Measurements from ENCODE around the gene ACOT8. TPM values are rescaled to one million over a fixed set of nuclear protein-coding genes. Genes with fewer than 3 reads are reported as not detected.
"Not testable (repeated sequence)": the region's sequence is repeated elsewhere in the genome, so short reads cannot be mapped to it uniquely, and the experiment has no call there.

The ACOT8 gene
- total RNA-seq, 1 donor from 2014 or later, result 50.6 TPM

DNA sequence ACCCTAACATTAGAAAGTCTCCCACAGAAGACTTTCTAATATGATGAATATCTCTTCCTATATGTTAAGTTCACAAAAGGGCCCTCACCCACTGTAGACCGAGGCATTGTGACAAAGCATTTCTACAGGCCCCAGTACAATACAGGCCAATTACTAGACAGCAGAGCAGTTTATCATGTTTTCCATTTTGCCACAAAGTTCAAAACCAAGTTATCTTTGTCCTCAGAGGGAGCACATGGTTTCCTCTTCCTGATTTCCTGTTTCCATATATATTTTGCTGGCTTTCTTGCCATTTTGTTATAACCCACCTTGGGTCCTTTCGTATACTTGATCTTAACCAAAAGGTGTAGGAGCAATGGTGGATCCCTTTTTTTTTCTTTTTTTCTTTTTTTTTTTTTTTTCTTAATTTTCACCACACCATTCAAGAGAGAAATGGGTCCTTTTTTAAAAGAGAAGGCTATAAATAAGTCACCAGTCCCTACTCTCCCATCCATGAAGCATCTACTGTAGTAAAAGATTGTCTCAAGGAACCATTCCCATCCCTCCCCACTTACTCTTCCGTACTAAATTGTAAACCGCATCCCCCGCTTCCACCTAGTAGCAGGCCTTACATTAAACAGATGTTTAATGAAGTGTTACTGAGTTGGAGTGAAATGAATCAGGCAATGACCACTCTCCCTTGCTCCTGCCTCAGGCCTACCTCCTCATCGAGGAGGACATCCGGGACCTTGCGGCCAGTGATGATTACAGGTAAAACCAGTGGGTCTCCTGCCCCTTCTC lies 46.8 kb downstream of the ACOT8 start:
- Histone ChIP-seq H3K27me3 (no peaks in the 10 kb centered on the region), H3K4me3 (no peak overlapping the region), H3K27ac (no peak overlapping the region), H3K9me3 (no peaks in the 10 kb centered on the region), H3K36me3 (peaks cover 0 to 53% of the 10 kb centered on the region in 2 donors), H3K4me1 (peaks cover 7% of the 10 kb centered on the region)
- intact Hi-C loops (cut with DNase I), result loop anchor here (10.0 kb wide), 2 partner anchors 74 to 154 kb away; partner anchors contain the start of genes SPATA25 and ZSWIM1
- no peak for DNase-seq (ENCODE audit: extremely low spot score in 2 of 2)
- TF ChIP-seq POLR2AphosphoS5 (IDR thresholded peaks at IDR 0.05; ENCODE audit: insufficient read depth in 1 of 2, low read depth in 1 of 2) (no peak), POLR2A (IDR thresholded peaks at IDR 0.05) (no peak)
- TF ChIP-seq, protein P1, sequence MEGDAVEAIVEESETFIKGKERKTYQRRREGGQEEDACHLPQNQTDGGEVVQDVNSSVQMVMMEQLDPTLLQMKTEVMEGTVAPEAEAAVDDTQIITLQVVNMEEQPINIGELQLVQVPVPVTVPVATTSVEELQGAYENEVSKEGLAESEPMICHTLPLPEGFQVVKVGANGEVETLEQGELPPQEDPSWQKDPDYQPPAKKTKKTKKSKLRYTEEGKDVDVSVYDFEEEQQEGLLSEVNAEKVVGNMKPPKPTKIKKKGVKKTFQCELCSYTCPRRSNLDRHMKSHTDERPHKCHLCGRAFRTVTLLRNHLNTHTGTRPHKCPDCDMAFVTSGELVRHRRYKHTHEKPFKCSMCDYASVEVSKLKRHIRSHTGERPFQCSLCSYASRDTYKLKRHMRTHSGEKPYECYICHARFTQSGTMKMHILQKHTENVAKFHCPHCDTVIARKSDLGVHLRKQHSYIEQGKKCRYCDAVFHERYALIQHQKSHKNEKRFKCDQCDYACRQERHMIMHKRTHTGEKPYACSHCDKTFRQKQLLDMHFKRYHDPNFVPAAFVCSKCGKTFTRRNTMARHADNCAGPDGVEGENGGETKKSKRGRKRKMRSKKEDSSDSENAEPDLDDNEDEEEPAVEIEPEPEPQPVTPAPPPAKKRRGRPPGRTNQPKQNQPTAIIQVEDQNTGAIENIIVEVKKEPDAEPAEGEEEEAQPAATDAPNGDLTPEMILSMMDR (IDR thresholded peaks at IDR 0.05), result no peak

DNA sequence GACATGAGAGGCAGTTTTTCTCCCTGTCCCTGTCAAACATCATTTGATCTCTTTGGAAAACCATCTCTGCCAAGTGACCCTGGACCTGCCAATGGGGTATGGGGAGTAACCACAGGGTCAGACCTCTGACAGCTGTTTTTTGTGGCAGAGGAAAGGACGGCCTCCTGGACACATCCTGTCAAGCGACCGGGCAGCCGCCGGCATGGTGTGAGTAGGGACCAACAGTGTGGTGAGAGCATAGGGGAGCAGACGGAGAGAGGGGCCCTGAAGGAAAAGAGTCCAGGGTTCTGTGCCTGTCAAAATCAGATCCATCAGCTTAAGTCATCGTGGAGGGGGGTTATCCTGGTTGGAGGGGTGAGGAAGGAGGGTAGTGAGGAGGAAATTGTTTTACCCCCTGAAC lies 55.3 kb downstream of the ACOT8 start:
- peaks cover 0 to 62% of the 10 kb centered on the region in 2 donors for H3K36me3 ChIP-seq
- intact Hi-C loops (cut with DNase I), result no loop called here

DNA sequence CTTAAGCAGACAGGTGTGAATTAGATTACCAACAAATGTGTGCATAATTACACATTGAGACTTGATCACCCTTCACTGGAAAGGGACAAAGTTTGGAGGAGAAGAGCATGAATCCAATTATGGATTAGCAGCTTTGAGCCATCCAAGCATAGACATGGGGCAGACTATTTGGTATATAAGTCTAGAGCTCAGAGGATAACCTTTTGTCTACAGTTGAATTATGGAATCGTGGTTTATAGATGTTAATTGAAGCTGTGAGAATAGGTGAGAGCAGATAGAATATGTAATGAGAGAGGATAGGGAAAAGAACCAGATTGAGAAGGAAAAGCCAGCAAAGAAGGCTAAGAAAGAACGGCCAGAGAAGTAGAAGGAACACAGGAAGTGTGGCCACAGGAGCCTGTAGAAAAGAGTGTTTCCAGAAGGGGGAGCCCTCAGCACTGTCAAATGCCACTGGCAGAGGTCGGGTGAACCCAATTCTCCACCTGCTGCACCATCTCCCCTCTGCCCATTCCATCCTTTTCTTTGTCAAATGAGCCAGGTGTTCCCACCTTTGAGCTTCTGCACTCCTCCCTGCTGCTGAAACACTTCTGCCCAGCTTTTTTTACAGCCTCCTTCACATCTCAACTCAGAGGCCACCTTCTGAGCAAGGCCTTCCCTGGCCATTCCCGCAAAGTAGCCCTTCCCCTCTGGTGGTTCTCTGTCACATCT lies 58.1 kb downstream of the ACOT8 start:
- H3K4me1 ChIP-seq, result peaks cover 9% of the 10 kb centered on the region
- no peak for DNase-seq (ENCODE audit: extremely low spot score in 2 of 2)
- H3K9me3 ChIP-seq, result no peaks in the 10 kb centered on the region
- H3K27me3 ChIP-seq, result no peaks in the 10 kb centered on the region
- H3K4me3 ChIP-seq, result no peak overlapping the region
- H3K27ac ChIP-seq, result no peak overlapping the region
- H3K36me3 ChIP-seq, result peaks cover 0 to 58% of the 10 kb centered on the region in 2 donors
- TF ChIP-seq POLR2A (IDR thresholded peaks at IDR 0.05), result no peak
- no peak for TF ChIP-seq POLR2AphosphoS5 (IDR thresholded peaks at IDR 0.05; ENCODE audit: insufficient read depth in 1 of 2, low read depth in 1 of 2)
- TF ChIP-seq, protein P1 (IDR thresholded peaks at IDR 0.05), result peak in 2 of 3 experiments; percentile 44 to 57
- intact Hi-C loops (cut with DNase I), result no loop called here

More for the DNA sequence above, 55.3 kb downstream of the ACOT8 start:
- DNase-seq (ENCODE audit: extremely low spot score in 2 of 2), result no peak
- Histone ChIP-seq H3K27ac (no peak overlapping the region), H3K4me1 (peaks cover 9% of the 10 kb centered on the region), H3K27me3 (no peaks in the 10 kb centered on the region), H3K4me3 (no peak overlapping the region), H3K9me3 (no peaks in the 10 kb centered on the region)
- TF ChIP-seq, protein P1 (IDR thresholded peaks at IDR 0.05), result no peak
- no peak for TF ChIP-seq POLR2AphosphoS5 (IDR thresholded peaks at IDR 0.05; ENCODE audit: insufficient read depth in 1 of 2, low read depth in 1 of 2)
- no peak for TF ChIP-seq POLR2A (IDR thresholded peaks at IDR 0.05)

DNA sequence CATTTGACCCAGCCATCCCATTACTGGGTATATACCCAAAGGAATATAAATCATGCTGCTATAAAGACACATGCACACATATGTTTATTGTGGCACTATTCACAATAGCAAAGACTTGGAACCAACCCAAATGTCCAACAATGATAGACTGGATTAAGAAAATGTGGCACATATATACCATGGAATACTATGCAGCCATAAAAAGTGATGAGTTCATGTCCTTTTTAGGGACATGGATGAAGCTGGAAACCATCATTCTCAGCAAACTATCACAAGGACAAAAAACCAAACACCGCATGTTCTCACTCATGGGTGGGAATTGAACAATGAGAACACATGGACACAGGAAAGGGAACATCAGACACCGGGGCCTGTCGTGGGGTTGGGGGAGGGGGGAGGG lies 59.2 kb downstream of the ACOT8 start:
- Histone ChIP-seq H3K36me3 (peaks cover 0 to 53% of the 10 kb centered on the region in 2 donors), H3K4me1 (peaks cover 15% of the 10 kb centered on the region)
- H3K27ac ChIP-seq; H3K4me3 ChIP-seq; H3K9me3 ChIP-seq; H3K27me3 ChIP-seq; intact Hi-C loops (cut with DNase I); DNase-seq (ENCODE audit: extremely low spot score in 2 of 2): not testable (repeated sequence)

DNA sequence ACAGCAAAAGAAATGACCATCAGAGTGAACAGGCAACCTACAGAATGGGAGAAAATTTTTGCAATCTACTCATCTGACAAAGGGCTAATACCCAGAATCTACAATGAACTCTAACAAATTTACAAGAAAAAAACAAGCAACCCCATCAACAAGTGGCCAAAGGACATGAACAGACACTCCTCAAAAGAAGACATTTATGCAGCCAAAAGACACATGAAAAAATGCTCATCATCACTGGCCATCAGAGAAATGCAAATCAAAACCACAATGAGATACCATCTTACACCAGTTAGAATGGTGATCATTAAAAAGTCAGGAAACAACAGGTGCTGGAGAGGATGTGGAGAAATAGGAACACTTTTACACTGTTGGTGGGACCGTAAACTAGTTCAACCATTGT lies 59.7 kb downstream of the ACOT8 start:
- DNase-seq (ENCODE audit: extremely low spot score in 2 of 2); intact Hi-C loops (cut with DNase I): not testable (repeated sequence)
- H3K36me3 ChIP-seq, result peaks cover 0 to 50% of the 10 kb centered on the region in 2 donors

More for the DNA sequence above, 59.7 kb downstream of the ACOT8 start:
- H3K27me3 ChIP-seq, H3K9me3 ChIP-seq, H3K27ac ChIP-seq, H3K4me3 ChIP-seq: not testable (repeated sequence)
- peaks cover 20% of the 10 kb centered on the region for H3K4me1 ChIP-seq
